Osteoblast (primary cell): Measurements from ENCODE around the gene SMAD3. TPM values are rescaled to one million over a fixed set of nuclear protein-coding genes. Genes with fewer than 3 reads are reported as not detected.

ENCODE experiments used
- DNase-seq: peaks from one replicate; pipeline ENCODE4 v3.0.0; 2011; ENCODE audit warnings: low spot score, mixed read lengths; ENCODE audit not compliant: insufficient read length; ENCODE audit errors: missing footprints
- H2AFZ ChIP-seq: 2 replicates; pipeline ENCODE4 v1.6.0; 2011; ENCODE audit warnings: mild to moderate bottlenecking, low read length
- H3K27ac ChIP-seq: 2 replicates; pipeline ENCODE4 v1.5.1; 2011; ENCODE audit warnings: mild to moderate bottlenecking, low read depth, low read length, moderate library complexity
- H3K27me3 ChIP-seq: 2 replicates; pipeline ENCODE4 v1.6.0; 2012; ENCODE audit warnings: mild to moderate bottlenecking, control low read depth, inconsistent platforms, low read length, moderate library complexity; ENCODE audit not compliant: insufficient read depth
- H3K36me3 ChIP-seq: 2 replicates; pipeline ENCODE4 v1.5.1; 2011; ENCODE audit warnings: mild to moderate bottlenecking, low read length, control low read depth, moderate library complexity; ENCODE audit not compliant: insufficient read depth
- H3K4me1 ChIP-seq: 2 replicates; pipeline ENCODE4 v1.5.1; 2011; ENCODE audit warnings: mild to moderate bottlenecking, low read length, control low read depth, moderate library complexity; ENCODE audit not compliant: insufficient read depth
- H3K4me2 ChIP-seq: 2 replicates; pipeline ENCODE4 v1.6.0; 2011; ENCODE audit warnings: mild to moderate bottlenecking, low read length; ENCODE audit not compliant: insufficient read depth
- H3K4me3 ChIP-seq: fragments of 200-600 bp; sonication (generic); 3 replicates; pipeline ENCODE4 v1.5.1; 2012; ENCODE audit warnings: mild to moderate bottlenecking, low read length, inconsistent platforms; ENCODE audit not compliant: insufficient read depth
- H3K79me2 ChIP-seq: 2 replicates; pipeline ENCODE4 v1.6.0; 2012; ENCODE audit warnings: mild to moderate bottlenecking, low read length, control low read depth, inconsistent platforms; ENCODE audit not compliant: insufficient read depth
- H3K9me3 ChIP-seq: 2 replicates; pipeline ENCODE4 v1.5.1; 2011; ENCODE audit warnings: low read depth, low read length, control low read depth
- H4K20me1 ChIP-seq: 2 replicates; pipeline ENCODE4 v1.6.0; 2012; ENCODE audit warnings: mild to moderate bottlenecking, low read length, control low read depth; ENCODE audit not compliant: insufficient read depth
- CTCF ChIP-seq: IDR thresholded peaks from 2 replicates; pipeline ENCODE4 v1.5.1; 2011; ENCODE audit warnings: mild to moderate bottlenecking, low read depth, low read length, moderate library complexity; ENCODE audit errors: extremely low read depth
- total RNA-seq: library from RNA; depleted of rRNA; stranded (reverse); fragments of >200 nt; gene quantifications from 2 replicates; pipeline ENCODE4 v1.2.3, GENCODE V29; 2012

SMAD3 gene
- total RNA-seq, 1 donor = 60.1 TPM

- no peak for DNase-seq
- H2AFZ ChIP-seq = no peak overlapping the region
- no peaks in the 10 kb centered on the region for H3K9me3 ChIP-seq
- peaks cover 35% of the 10 kb centered on the region for H3K36me3 ChIP-seq
- peaks cover 88% of the 10 kb centered on the region for H3K79me2 ChIP-seq
- no peaks in the 10 kb centered on the region for H4K20me1 ChIP-seq
- H3K4me1 ChIP-seq = peaks cover 68% of the 10 kb centered on the region
- no peak overlapping the region for H3K4me3 ChIP-seq
- H3K4me2 ChIP-seq = no peak overlapping the region
- H3K27ac ChIP-seq = peak overlapping the region; percentile 99
- TF ChIP-seq CTCF = no peak
- no peaks in the 10 kb centered on the region for H3K27me3 ChIP-seq
These were observed 45.8 kb downstream of the SMAD3 start for GRCh38 chr15:67110958-67111864.

- Histone ChIP-seq H3K27ac (peak overlapping the region; percentile 99), H3K9me3 (no peaks in the 10 kb centered on the region), H3K4me1 (peaks cover 70% of the 10 kb centered on the region), H4K20me1 (no peaks in the 10 kb centered on the region), H3K4me3 (no peak overlapping the region), H3K27me3 (no peaks in the 10 kb centered on the region), H3K4me2 (no peak overlapping the region), H3K79me2 (peaks cover 91% of the 10 kb centered on the region), H3K36me3 (peaks cover 42% of the 10 kb centered on the region), H2AFZ (no peak overlapping the region)
- no peak for DNase-seq
- TF ChIP-seq CTCF = no peak
These were observed 48.6 kb downstream of the SMAD3 start for GRCh38 chr15:67114046-67114445.

GRCh38 chr15:67114846-67115585 is 49.6 kb downstream of the SMAD3 start:
- Histone ChIP-seq H4K20me1 (no peaks in the 10 kb centered on the region), H2AFZ (no peak overlapping the region), H3K4me2 (no peak overlapping the region), H3K9me3 (no peaks in the 10 kb centered on the region), H3K36me3 (peaks cover 43% of the 10 kb centered on the region), H3K4me1 (peaks cover 73% of the 10 kb centered on the region), H3K27me3 (no peaks in the 10 kb centered on the region), H3K79me2 (peaks cover 96% of the 10 kb centered on the region), H3K27ac (peak overlapping the region; percentile 99), H3K4me3 (no peak overlapping the region)
- TF ChIP-seq CTCF = no peak
- DNase-seq = no peak

- Histone ChIP-seq H3K36me3 (peaks cover 42% of the 10 kb centered on the region), H2AFZ (no peak overlapping the region), H3K4me1 (peaks cover 73% of the 10 kb centered on the region), H3K4me3 (no peak overlapping the region), H3K4me2 (no peak overlapping the region), H3K9me3 (no peaks in the 10 kb centered on the region), H3K27ac (peak overlapping the region; percentile 99), H3K27me3 (no peaks in the 10 kb centered on the region), H4K20me1 (no peaks in the 10 kb centered on the region), H3K79me2 (peaks cover 96% of the 10 kb centered on the region)
- no peak for TF ChIP-seq CTCF
- DNase-seq = no peak
These were observed 50.2 kb downstream of the SMAD3 start for GRCh38 chr15:67115586-67115969.
